Kidney glomerular epithelial cell (primary cell): ENCODE results near the gene MAB21L2.

Experiments
- DNase-seq: peaks from one replicate; lab custom pipeline; 2025; lab: John Stamatoyannopoulos, UW

MAB21L2 gene

DNA sequence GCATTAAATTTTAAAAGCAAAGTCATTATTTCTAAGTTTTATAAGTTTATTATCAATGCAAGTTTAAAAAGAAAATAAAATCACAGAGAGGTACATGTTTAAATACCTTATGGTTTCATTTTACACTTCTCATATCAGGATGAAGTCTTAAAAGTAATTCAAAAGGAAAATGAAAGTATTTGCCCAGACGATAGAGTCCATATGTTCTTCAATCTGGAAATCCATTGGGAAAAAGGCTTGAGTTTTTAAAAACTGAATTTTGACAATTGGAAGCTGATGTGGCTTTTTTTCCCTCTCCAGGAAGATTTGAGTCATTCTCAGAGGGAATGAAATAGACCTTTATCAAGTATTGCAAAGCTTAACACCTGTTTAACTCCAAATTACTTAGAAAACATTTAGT lies 37.1 kb downstream of the MAB21L2 start:
- no peak for DNase-seq

DNA sequence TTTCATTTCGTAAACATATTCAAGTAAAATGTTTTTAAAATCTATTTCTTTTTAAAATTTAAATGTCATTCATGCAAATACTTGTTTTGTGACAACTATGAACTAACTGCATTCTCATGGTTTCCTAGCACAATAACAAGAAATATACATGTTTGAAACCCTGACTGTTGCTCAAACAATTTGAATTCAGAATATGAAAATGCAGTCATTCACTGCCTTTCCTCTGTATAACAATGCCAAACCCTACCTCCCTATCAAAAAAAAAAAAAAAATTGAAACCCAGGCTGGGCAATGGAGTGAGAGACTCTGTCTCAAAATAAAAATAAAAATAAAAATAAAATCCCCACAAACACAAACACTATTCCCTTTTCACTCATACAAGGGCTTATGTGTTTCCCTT lies 42.1 kb downstream of the MAB21L2 start:
- DNase-seq = no peak

DNA sequence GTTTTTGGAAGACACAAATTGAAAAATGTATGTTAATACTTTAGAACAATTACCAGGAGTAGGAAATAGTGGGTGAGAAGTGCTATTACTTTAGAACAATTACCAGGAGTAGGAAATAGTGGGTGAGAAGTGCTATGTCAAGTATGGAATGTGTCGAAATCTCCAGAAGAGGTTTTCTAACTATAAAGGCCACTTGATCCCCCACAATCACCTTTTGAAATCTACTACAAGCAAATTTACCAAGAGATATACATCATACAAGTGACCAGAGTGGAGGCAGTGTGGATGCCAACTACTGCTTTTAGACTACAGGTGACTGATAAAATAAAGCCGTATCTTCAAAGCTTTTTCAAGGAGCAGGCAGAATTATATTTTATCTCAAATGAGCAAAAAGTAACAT lies 43.1 kb downstream of the MAB21L2 start:
- no peak for DNase-seq

DNA sequence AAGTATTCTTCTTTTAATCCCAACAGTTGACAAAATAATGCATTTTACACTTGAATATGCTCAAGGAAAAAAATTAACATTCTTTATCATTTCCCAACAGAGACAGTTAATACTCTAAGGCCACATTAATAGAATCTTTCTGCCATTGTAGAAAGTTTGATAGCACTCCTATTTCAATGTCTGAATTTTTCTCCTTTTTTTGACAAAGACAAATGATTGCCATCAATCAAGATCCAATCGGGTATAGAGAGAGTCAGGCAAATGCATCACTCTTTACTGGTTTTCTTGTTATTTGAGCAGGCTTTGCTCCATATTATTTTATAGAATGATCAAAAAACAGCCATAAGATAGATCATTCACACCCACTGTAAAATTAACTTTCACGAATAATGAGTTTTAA lies 46.1 kb downstream of the MAB21L2 start:
- DNase-seq = no peak

DNA sequence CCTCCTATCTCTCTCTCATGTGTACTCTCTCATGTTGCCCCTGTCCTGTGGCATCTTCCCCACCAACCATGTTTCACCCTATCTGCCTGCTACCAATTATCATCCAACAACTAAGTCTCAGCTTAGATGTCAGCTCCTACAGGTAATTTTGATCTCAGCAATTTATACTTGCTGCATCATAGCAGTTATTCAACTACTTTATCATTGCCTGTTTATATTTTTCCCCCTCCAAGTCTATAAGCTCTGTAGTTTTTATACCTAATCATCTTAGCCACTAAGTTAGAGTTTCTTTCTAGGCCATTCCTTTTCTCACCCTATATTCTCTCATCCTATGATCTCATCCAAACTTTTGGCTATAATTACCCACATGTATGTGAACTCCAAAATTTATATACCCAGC lies 50.7 kb downstream of the MAB21L2 start:
- no peak for DNase-seq
